Spleen (tissue), 7 donors: Measurements from ENCODE around the gene MAP3K14.

Experiments
- CTCF ChIP-seq, 11 experiments: fragments of 200-600 bp in 7 of 11; fragments of 450-650 bp in 4 of 11; sonication (generic) in 4 of 11; IDR thresholded peaks in 8 of 11; conservative IDR thresholded peaks in 3 of 11; 1 replicate in 7 of 11; 2 replicates in 4 of 11; pipeline versions ENCODE4 v1.4.0 to v1.8.0; 2016 to 2021; ENCODE audit warnings: antibody characterized with exemption in 11 of 11, inconsistent platforms in 4 of 11, mild to moderate bottlenecking in 1 of 11
- POLR2A ChIP-seq, 3 donors: fragments of 450-650 bp; IDR thresholded peaks; one replicate each; pipeline ENCODE4 v1.5.1; 2017; ENCODE audit warnings: antibody characterized with exemption in 3 of 3, mild to moderate bottlenecking in 1 of 3
- POLR2AphosphoS5 ChIP-seq, 3 donors: sonication (generic); formaldehyde crosslinking; IDR thresholded peaks; one replicate each; pipeline ENCODE4 v1.5.1; 2017; ENCODE audit warnings: antibody characterized with exemption in 3 of 3
- donor health status: DM: no; HTN: no; CAD: no; lungs with moderate emphysema.
- donor health status: DM: no; HTN: no; CAD: no.
- donor health status: DM: no; HTN: no; CAD: no.

- no peak for TF ChIP-seq CTCF (IDR thresholded peaks at IDR 0.05 in 8 of 11, conservative IDR thresholded peaks at IDR 0.05 in 3 of 11)
- no peak for TF ChIP-seq POLR2A (IDR thresholded peaks at IDR 0.05)
- no peak for TF ChIP-seq POLR2AphosphoS5 (IDR thresholded peaks at IDR 0.05)
These were observed 62.9 kb downstream of the MAP3K14 start for GRCh38 chr17:45253879-45254278.
